HG03108 (cell line): ENCODE measurements around the gene CD274.
A peak's percentile ranks its signal among the peaks of the same experiment; 100 is the strongest.
"Not testable (repeated sequence)": the region's sequence is repeated elsewhere in the genome, so short reads cannot be mapped to it uniquely, and the experiment has no call there.

Experiments
- ATAC-seq: cut with Tn5 transposase; IDR thresholded peaks from one replicate; pipeline ENCODE4 v1.9.1; 2021; ENCODE audit warnings: moderate library complexity; ENCODE audit not compliant: unreplicated experiment

Gene CD274

DNA sequence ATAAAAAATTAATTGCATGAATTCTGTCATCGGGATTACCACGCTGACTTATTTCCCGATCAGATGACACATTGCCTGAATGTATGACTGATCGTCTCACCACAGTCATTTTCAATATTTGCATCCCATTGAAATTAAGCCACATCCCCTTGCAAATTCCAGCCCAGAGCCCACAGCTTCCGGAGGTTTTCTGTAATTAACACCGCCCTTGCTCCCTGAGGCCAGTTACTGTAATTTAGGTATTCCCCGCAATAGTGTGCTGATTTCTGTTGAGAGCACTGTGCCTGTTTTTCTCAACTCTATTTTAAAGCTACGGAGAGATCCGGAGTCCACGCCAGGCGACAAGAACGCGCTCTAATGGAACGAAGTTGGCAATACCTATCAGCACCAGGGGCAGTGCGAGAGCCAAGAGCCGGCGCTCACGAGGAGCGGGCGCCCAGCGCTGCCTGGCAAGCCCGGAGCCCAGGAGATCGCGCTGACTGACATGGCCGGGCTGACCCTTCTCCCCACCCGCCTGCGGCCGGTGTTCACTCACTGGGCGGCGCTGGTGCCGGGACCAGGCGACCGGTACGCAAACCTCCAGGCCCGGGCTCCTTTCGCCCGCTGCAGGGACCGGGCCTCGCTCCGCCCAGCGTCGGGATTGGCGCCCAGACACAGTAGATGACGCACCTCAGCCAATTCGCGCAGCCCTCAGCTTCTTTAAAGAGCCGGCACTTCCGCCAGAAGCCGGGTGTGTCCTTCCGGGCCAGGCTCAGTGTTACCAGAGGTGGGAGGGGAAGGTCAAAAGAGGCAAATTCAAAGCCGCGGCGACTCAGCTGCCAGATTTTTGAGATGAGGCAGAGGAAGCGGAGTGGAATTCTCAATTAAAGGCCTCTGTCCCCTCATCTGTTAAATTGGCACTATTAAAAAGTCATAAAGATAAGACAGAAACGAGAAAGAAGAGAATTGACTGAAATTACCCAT lies 12.8 kb upstream of the CD274 start, which contains the start of gene PLGRKT:
PLGRKT (minus strand) TSS at position 672 of the 963 bp plus-strand sequence. CDS start 5,948 bp downstream, outside the sequence.
- peak; percentile 83 for ATAC-seq

GRCh38 chr9:5438301-5439162 lies 11.8 kb upstream of the CD274 start:
- ATAC-seq, result peak; percentile 65

- no peak for ATAC-seq
These were observed 9.9 kb upstream of the CD274 start for GRCh38 chr9:5440426-5440825.

- ATAC-seq, result no peak
These were observed 9.3 kb upstream of the CD274 start for GRCh38 chr9:5441043-5441442.

DNA sequence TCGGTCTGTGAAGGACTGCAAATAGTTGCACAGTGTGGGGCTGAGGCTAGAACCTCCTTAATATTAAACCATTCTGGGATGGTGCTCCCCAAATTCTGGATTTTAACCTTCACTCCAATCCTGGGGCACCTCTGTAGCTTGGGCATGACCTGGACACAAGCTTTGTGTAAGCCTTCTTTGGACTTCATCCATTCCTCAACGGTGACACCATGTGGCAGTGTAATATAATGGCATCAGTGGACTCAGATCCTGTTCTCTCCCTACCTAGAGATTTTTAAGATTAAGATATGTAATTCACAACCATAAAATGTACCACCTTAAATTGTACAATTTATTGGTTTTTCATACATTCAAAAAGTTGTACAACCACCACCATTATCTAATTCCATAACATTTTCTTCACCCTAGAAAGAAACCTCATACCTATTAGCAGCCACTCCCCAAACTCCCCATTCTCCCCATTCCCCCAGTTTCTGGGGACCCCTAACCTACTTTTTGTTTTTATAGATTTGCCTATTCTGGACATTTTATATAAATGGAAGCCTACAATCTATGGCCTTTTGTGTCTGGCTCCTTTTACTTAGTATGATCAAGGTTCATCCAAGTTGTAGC lies 7.8 kb upstream of the CD274 start:
- ATAC-seq, result no peak

DNA sequence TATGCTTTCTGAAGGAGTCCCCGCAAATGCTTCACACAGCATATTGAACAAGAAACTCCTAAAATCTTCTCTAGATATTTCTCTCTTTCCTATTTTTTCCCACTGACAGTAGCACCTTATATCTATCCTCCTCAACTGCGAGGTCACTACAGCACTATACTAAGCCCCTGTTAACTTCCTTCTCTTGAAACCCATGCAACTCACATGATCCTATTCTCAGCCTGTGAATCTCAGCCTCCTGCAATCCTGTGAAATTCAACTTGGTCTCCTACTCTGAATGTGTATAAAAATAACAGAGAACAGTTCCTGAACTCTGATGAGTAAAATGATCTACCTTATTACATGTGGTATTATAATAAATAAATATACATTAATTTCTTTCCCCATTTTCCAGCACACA lies 6.5 kb upstream of the CD274 start:
- ATAC-seq, result no peak

- ATAC-seq, result not testable (repeated sequence)
These were observed 5.2 kb upstream of the CD274 start for GRCh38 chr9:5445096-5445495.

DNA sequence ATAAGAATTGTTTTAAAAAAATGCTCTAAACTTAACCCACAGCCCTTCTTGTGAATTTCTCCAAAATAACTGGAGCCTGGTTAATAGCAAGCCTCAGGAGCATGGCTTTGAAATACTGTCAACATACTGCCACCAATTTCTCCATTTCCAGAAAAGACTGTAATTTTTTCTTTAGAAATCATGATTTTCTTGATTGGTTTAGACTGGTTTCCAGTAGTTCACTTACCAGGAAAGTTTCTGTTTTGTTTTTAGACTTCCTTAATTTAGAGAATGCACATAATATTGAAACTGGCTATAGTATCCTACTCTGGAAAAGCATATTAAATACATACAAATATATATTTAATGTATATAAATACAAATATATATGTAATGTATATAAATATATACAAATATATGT lies 4.5 kb upstream of the CD274 start:
- no peak for ATAC-seq

- no peak for ATAC-seq
These were observed 3.7 kb upstream of the CD274 start for GRCh38 chr9:5446451-5447236.

GRCh38 chr9:5447337-5447736 lies 3.0 kb upstream of the CD274 start:
- ATAC-seq, result no peak

DNA sequence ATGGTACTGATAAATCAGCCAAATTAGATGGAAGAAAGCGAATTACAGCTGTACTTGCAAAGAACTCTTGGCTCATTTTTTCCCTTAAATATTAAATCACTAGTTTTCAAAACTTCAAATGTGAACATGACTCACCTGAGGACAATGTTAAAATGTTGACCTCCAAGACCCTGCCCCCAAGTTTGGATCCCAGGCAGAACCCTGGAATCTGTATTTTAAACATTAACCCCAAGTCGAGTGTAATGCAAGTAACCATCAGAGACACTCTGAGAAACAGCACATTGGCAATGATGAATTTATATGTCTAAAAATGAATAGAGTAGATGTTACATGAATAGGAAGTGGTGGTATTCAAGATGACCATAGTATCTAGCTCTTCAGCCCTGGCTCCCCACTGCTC lies 2.3 kb upstream of the CD274 start:
- ATAC-seq, result no peak

- ATAC-seq, result no peak
These were observed 1.6 kb upstream of the CD274 start for GRCh38 chr9:5448461-5449435.

GRCh38 chr9:5449521-5450358 lies 602 bp upstream of the CD274 start:
- no peak for ATAC-seq

DNA sequence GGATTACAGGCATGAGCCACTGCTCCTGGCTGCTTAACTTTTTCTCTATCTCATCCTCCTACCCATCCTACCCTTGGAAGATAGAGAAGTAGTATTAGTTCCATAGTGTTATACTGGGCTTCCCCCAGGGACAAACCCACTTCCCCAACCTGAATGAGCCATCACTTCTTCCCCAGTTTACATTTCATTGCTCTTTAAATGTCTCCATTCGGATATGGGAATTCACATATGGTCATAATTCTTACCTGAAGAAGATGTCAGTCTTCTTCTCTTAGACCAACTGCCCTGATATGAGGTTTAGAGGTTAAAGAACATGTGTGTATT lies 1.9 kb downstream of the CD274 start:
- no peak for ATAC-seq

DNA sequence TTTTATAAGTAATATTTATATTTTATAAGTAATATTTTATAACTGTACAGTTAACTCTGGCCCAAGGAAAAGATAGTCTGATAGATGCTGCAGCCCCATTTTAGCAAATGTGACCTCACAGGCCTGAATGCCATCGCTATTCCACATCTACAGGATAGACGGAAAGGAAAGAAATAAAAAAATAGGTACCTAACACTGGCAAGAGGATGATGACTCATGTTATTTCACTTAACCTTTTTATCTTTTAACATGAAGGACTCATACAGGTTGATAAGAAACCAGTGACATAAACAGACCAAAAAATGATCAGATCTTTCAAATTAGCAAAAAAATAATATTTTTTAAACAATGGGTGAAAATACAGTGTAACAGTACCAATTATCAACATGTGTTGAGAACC lies 2.7 kb downstream of the CD274 start:
- ATAC-seq, result no peak

DNA sequence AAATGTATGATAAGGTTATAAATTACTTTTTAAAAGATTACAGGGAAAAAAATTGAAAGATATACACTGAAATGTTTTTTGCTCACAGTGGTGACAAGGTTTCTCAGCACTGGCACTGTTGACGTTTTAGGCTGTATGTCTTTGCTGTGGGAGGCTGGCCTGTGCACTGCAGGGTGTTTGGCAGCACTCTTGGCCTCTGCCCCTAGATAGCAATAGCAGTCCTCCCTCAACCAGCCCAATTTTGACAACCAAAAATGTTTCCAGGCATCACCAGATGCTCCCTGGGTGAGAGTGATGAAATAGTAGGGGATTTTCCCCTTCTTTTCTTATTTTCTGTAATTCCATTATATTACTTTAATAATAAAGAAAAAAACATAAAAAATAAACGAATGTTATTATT lies 3.3 kb downstream of the CD274 start:
- no peak for ATAC-seq

- ATAC-seq, result no peak
These were observed 4.8 kb downstream of the CD274 start for GRCh38 chr9:5455181-5455580.

DNA sequence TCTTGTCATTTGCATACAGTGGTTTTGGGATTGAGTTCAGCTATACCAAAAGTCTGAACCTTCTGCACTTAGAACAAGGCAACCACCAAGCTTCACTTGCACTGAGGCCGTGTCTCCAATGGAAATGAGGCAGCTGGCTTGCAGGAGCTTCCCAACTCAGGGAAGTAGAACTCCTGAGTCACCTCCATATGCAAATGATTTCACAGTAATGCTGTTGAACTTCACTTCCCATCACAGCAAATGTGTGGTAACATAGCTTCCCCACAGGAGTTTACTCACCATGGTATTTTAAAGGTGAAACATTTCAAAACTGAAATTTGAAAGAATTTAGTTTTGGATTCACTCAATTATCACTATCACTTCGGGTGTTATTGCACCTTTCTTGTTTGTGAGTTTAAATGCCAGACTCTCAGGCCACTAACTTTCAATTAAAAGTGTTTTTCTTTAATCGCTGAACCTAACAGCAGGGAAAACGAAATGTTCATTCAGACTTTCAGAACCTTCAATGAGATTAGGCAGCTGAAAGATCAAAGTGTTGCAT lies 9.0 kb downstream of the CD274 start:
- peak; percentile 57 for ATAC-seq
